Measurements from ENCODE around the gene SERPINE1. TPM values are rescaled to one million over a fixed set of nuclear protein-coding genes. Genes with fewer than 3 reads are reported as not detected.

The SERPINE1 gene
- total RNA-seq = 1 to 10 TPM in 2 of 3 donors, under 1 TPM in 1; 0.55 to 2.9 (median 1.6) TPM
- long read RNA-seq, donor 1, partial matches to known transcripts = 1 of 2 reads
- long read RNA-seq, donor 1, other reads (novel, unspliced or antisense) = 1 of 2 reads
- long read RNA-seq, donor 2 = 0 reads

- no peaks in the 10 kb centered on the region for H3K9me3 ChIP-seq
- H3K4me3 ChIP-seq = no peak within 1 kb of the TSS
- intact Hi-C loops (cut with DNase I, micrococcal nuclease) = no loop called here
- DNase-seq (peak; percentile 62 to 82 (median 66)), ATAC-seq (peak; percentile 76)
- no peak for TF ChIP-seq CTCF (IDR thresholded peaks at IDR 0.05)
- H3K36me3 ChIP-seq (ENCODE audit: low read depth) = no peaks in the 10 kb centered on the region
- no peaks in the 10 kb centered on the region for H3K4me1 ChIP-seq (ENCODE audit: low read depth)
These were observed at the start of gene SERPINE1 for GRCh38 chr7:101126651-101127459. SERPINE1 (plus strand) TSS chr7:101127104; CDS start chr7:101128394, 1,290 bp downstream.

DNA sequence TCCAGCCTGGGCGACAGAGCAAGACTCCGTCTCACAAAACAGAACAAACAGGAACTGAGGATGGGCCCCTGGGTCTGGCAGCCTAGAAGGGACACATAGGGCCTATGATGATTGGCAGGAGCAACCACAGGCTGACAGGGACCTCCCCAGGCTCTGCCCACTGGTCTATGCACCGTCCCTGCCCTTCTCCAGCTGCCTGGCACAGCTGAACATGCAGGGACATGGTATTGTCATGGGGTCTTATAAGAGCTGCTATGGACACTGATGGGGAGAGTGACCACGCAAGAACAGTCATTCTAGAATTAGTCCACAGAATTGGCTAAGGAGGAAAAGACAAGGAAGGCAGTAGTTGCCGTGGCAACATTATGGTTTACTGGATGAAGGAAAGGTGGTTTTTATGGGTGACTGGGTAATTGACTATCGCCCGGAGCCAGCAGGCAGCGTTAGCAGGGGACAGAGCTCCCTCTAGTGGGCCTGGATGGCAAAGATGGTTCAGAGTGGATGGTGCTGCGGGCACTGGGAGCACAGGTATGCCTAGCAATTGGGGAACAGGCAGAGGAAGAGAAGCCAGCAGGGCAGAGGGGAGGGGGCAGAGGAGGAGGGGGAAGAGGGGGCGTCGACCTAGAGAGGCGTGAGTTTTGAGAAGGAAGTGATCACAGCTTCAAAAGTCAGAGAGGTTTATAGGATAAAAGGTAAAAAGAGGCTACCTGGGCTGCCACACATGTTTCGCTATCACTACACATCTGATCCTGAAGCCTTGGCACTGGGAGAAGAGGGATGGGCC is 49.4 kb upstream of the SERPINE1 start:
- ATAC-seq (peak; percentile 100), DNase-seq (peak; percentile 68 to 96 (median 88))
- H3K4me1 ChIP-seq (ENCODE audit: low read depth) = no peaks in the 10 kb centered on the region
- H3K4me3 ChIP-seq = no peak overlapping the region
- no peaks in the 10 kb centered on the region for H3K36me3 ChIP-seq (ENCODE audit: low read depth)
- H3K9me3 ChIP-seq = no peaks in the 10 kb centered on the region
- peak; percentile 79 for TF ChIP-seq CTCF (IDR thresholded peaks at IDR 0.05)
- intact Hi-C loops (cut with DNase I, micrococcal nuclease) = no loop called here

DNA sequence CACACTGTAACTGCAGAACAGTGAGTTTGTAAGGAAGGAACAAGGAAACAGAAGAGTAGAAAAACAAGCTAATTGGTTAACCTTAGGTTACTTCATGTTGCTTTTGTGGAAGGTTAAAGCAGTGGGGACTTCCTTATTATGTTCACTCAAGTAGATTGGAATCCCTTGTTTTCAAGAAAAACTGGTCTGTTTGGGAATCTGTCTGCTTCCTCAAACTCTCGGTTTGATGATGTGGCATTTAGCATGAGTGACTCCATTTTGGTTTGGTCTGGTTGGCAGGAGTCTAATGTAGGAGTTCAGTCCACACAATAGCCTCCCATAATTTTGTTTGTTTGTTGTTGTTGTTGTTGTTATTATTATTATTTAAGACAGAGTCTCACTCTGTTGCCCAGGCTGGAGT is 45.5 kb upstream of the SERPINE1 start:
- ATAC-seq (no peak), DNase-seq (no peak)
- Histone ChIP-seq H3K4me3 (no peak overlapping the region), H3K36me3 (ENCODE audit: low read depth) (no peaks in the 10 kb centered on the region), H3K9me3 (no peaks in the 10 kb centered on the region), H3K4me1 (ENCODE audit: low read depth) (peaks cover 12% of the 10 kb centered on the region)
- intact Hi-C loops (cut with DNase I, micrococcal nuclease) = no loop called here
- no peak for TF ChIP-seq CTCF (IDR thresholded peaks at IDR 0.05)

- H3K9me3 ChIP-seq = no peaks in the 10 kb centered on the region
- DNase-seq = no peak
- TF ChIP-seq CTCF (IDR thresholded peaks at IDR 0.05) = no peak
- H3K4me1 ChIP-seq (ENCODE audit: low read depth) = peaks cover 21% of the 10 kb centered on the region
- H3K4me3 ChIP-seq = no peak overlapping the region
- peaks cover 3% of the 10 kb centered on the region for H3K36me3 ChIP-seq (ENCODE audit: low read depth)
- ATAC-seq = no peak
- intact Hi-C loops (cut with DNase I, micrococcal nuclease) = no loop called here
These were observed 42.1 kb upstream of the SERPINE1 start for GRCh38 chr7:101084865-101085161.

DNA sequence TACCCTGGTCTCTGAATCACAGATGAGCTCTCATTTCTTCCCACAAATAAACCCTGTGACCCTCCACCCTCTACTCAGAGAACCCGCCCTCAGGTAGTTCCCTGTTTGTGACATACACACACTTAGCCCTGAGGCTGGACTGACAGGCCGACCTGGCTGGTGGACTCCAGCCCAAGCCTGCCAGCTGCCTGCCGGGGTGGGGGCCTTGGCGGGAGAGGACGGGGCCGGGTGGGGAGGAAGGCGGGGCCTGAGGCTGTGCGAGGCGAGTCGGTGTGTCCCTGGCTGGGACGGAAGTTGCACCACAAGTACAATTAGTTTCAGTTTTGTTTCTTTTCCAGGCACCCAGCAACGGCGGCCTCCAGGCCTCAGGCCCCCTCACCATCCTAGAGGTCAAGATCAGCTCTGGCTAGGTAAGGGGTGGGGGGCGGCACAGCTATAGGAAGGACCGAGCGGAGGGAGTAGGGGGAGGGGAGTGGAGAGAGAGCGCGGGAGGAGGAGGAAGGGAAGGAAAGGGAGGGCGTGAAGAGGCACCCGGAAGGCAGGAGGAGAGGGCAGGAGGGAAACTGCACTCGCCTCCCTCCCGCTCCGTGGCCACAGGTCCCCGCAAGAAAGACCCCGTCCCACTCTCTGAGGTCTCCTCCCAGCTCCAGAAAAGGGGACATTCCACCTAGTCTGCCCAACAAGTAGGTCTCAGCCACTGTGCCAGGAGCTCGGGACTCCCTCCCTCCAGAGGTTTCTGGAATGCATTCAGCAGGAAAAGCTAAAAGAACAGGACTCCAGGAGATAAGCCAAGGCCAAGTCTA is 41.5 kb upstream of the SERPINE1 start, which contains the start of gene TRIM56:
TRIM56 (plus strand) TSS at position 320 of the 803 bp plus-strand sequence. CDS start 1,832 bp downstream, outside the sequence.
- DNase-seq (peak; percentile 91 to 96 (median 94)), ATAC-seq (peak; percentile 94)
- H3K36me3 ChIP-seq (ENCODE audit: low read depth) = peaks cover 3% of the 10 kb centered on the region
- H3K4me3 ChIP-seq = peak within 1 kb of the TSS; percentile 61
- no peaks in the 10 kb centered on the region for H3K9me3 ChIP-seq
- no peak for TF ChIP-seq CTCF (IDR thresholded peaks at IDR 0.05)
- intact Hi-C loops (cut with DNase I, micrococcal nuclease) = no loop called here
- H3K4me1 ChIP-seq (ENCODE audit: low read depth) = peaks cover 21% of the 10 kb centered on the region

Measured in mucosa of descending colon (tissue), 3 donors.